Measurements from ENCODE around the gene NT5C1A. TPM values are rescaled to one million over a fixed set of nuclear protein-coding genes. Genes with fewer than 3 reads are reported as not detected.

NT5C1A gene
- total RNA-seq, 1 experiment from 2014 or later = not detected

DNA sequence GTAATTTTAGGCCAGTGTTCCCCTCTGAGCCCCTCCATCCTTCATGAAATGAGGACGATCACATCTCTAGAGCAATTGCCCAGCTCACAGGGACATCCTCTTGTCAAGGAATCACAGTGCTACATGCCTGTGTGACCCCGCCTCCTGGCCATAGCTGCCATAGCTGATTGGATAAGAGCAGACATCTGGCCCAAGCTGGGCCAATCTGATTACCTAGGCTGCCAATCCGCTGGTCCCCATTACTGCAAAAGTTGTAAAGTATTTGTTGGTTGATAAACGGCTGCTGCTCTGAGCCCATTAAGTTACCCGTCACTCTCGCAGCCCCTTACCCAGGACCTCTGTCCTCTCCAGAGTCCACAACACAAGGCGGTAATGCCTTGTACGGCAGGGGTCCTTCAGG, 8.3 kb downstream of the NT5C1A start:
- H3K9me3 ChIP-seq (ENCODE audit: low read length) = no peaks in the 10 kb centered on the region
- no peaks in the 10 kb centered on the region for H3K9me2 ChIP-seq (replicated peaks; ENCODE audit: low read length)
- no peak overlapping the region for H2AFZ ChIP-seq (ENCODE audit: low read length)
- no peaks in the 10 kb centered on the region for H3K4me1 ChIP-seq (ENCODE audit: insufficient read depth, low read length)
- H3K4me2 ChIP-seq (ENCODE audit: low read length) = no peak overlapping the region
- intact Hi-C loops (cut with micrococcal nuclease) = no loop called here
- no peak for ATAC-seq
- H3K4me3 ChIP-seq (ENCODE audit: low read length) = no peak overlapping the region
- BruUV-seq (replicated peaks) = no TSS peak
- no peaks in the 10 kb centered on the region for H4K20me1 ChIP-seq (ENCODE audit: low read length)
- H3K27me3 ChIP-seq (ENCODE audit: low read length) = peaks cover 8% of the 10 kb centered on the region; the same call in 1 of the 2 replicates
- POLR2A ChIA-PET (ENCODE audit: unreplicated experiment) = no interaction called here
- H3K79me2 ChIP-seq (ENCODE audit: low read length) = no peaks in the 10 kb centered on the region
- no peaks in the 10 kb centered on the region for H3K36me3 ChIP-seq (ENCODE audit: low read depth, low read length)
- no peak for TF ChIP-seq EZH2 (IDR thresholded peaks at IDR 0.05; ENCODE audit: low read length, unreplicated experiment)
- TF ChIP-seq, protein P1, sequence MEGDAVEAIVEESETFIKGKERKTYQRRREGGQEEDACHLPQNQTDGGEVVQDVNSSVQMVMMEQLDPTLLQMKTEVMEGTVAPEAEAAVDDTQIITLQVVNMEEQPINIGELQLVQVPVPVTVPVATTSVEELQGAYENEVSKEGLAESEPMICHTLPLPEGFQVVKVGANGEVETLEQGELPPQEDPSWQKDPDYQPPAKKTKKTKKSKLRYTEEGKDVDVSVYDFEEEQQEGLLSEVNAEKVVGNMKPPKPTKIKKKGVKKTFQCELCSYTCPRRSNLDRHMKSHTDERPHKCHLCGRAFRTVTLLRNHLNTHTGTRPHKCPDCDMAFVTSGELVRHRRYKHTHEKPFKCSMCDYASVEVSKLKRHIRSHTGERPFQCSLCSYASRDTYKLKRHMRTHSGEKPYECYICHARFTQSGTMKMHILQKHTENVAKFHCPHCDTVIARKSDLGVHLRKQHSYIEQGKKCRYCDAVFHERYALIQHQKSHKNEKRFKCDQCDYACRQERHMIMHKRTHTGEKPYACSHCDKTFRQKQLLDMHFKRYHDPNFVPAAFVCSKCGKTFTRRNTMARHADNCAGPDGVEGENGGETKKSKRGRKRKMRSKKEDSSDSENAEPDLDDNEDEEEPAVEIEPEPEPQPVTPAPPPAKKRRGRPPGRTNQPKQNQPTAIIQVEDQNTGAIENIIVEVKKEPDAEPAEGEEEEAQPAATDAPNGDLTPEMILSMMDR (conservative IDR thresholded peaks at IDR 0.05; ENCODE audit: low read depth, low read length) = no peak
- TF ChIP-seq EZH2phosphoT487 (IDR thresholded peaks at IDR 0.05; ENCODE audit: borderline replicate concordance, low read length) = no peak
- no peak for DNase-seq
- H3F3A ChIP-seq (ENCODE audit: low read length, unreplicated experiment) = no peaks in the 10 kb centered on the region
- H3K27ac ChIP-seq (ENCODE audit: low read length) = no peak overlapping the region
- H3K9ac ChIP-seq (ENCODE audit: low read length) = no peak overlapping the region
- CTCF ChIA-PET = no interaction called here

DNA sequence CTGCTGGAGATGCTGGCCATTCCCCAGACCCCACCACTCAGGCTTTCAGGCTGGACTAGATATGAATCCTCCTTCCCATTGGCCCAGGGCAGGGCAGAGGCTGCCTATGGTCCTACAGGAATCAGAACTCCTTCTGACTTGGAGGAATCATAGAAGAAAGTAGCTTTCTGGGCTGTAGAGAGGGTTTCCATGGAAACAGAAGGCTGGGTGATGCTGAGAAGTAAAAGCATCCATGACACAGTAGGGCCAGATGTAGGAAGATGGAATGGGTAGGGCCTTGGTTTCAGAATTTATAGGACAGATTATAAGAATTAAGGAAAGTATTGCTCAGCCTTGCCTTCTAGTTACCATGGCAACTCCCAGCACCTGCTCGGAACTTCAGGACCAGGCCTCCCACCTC, 9.0 kb downstream of the NT5C1A start:
- H4K20me1 ChIP-seq (ENCODE audit: low read length) = no peaks in the 10 kb centered on the region
- no peaks in the 10 kb centered on the region for H3K79me2 ChIP-seq (ENCODE audit: low read length)
- CTCF ChIA-PET = no interaction called here
- peaks cover 8% of the 10 kb centered on the region; the same call in 1 of the 2 replicates for H3K27me3 ChIP-seq (ENCODE audit: low read length)
- no peaks in the 10 kb centered on the region for H3K36me3 ChIP-seq (ENCODE audit: low read depth, low read length)
- H3K9me2 ChIP-seq (replicated peaks; ENCODE audit: low read length) = no peaks in the 10 kb centered on the region
- no peak overlapping the region for H3K9ac ChIP-seq (ENCODE audit: low read length)
- H3F3A ChIP-seq (ENCODE audit: low read length, unreplicated experiment) = no peaks in the 10 kb centered on the region
- H3K4me2 ChIP-seq (ENCODE audit: low read length) = no peak overlapping the region
- H3K27ac ChIP-seq (ENCODE audit: low read length) = no peak overlapping the region
- POLR2A ChIA-PET (ENCODE audit: unreplicated experiment) = no interaction called here
- no peak for ATAC-seq
- intact Hi-C loops (cut with micrococcal nuclease) = no loop called here
- BruUV-seq (replicated peaks) = no TSS peak
- no peak overlapping the region for H3K4me3 ChIP-seq (ENCODE audit: low read length)
- H3K4me1 ChIP-seq (ENCODE audit: insufficient read depth, low read length) = no peaks in the 10 kb centered on the region
- no peak overlapping the region for H2AFZ ChIP-seq (ENCODE audit: low read length)
- H3K9me3 ChIP-seq (ENCODE audit: low read length) = no peaks in the 10 kb centered on the region
- no peak for TF ChIP-seq EZH2phosphoT487 (IDR thresholded peaks at IDR 0.05; ENCODE audit: borderline replicate concordance, low read length)
- TF ChIP-seq EZH2 (IDR thresholded peaks at IDR 0.05; ENCODE audit: low read length, unreplicated experiment) = no peak
- TF ChIP-seq, protein P1 (conservative IDR thresholded peaks at IDR 0.05; ENCODE audit: low read depth, low read length) = no peak
- DNase-seq = no peak

DNA sequence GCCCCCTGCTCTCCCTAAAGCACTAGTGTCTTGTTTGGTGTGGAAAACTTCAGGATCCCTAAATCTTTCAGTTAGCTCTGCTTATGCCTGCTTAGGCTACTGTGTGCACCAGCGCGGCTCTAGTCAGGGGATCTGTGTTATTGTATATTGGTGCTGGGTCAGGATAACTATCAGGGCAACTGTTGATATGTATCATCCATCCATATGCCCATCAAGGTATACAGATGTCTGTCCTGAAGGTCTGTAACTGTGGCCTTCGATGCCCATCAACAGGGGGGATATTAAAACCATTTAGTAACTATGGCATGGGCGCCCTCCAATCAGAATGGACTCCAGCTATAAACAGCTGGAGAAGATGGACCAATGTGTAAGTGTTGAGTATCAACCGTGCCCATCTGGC, 12.4 kb downstream of the NT5C1A start:
- Histone ChIP-seq H3K9me2 (replicated peaks; ENCODE audit: low read length) (no peaks in the 10 kb centered on the region), H2AFZ (ENCODE audit: low read length) (no peak overlapping the region), H3K4me3 (ENCODE audit: low read length) (no peak overlapping the region), H3K27me3 (ENCODE audit: low read length) (peaks cover 8% of the 10 kb centered on the region; the same call in 1 of the 2 replicates), H3K4me1 (ENCODE audit: insufficient read depth, low read length) (no peaks in the 10 kb centered on the region), H3K36me3 (ENCODE audit: low read depth, low read length) (no peaks in the 10 kb centered on the region), H3F3A (ENCODE audit: low read length, unreplicated experiment) (no peaks in the 10 kb centered on the region), H3K9me3 (ENCODE audit: low read length) (no peaks in the 10 kb centered on the region), H3K4me2 (ENCODE audit: low read length) (no peak overlapping the region), H3K9ac (ENCODE audit: low read length) (no peak overlapping the region), H3K79me2 (ENCODE audit: low read length) (no peaks in the 10 kb centered on the region), H3K27ac (ENCODE audit: low read length) (no peak overlapping the region), H4K20me1 (ENCODE audit: low read length) (no peaks in the 10 kb centered on the region)
- TF ChIP-seq, protein P1 (conservative IDR thresholded peaks at IDR 0.05; ENCODE audit: low read depth, low read length) = no peak
- no peak for TF ChIP-seq EZH2phosphoT487 (IDR thresholded peaks at IDR 0.05; ENCODE audit: borderline replicate concordance, low read length)
- TF ChIP-seq EZH2 (IDR thresholded peaks at IDR 0.05; ENCODE audit: low read length, unreplicated experiment) = no peak
- ChIA-PET CTCF (interaction anchor here (0.6 to 2.2 kb wide), 2 partner anchors 53 to 321 kb away, joined by 3 to 18 read pairs; no protein-coding TSS in a partner anchor), POLR2A (ENCODE audit: unreplicated experiment) (no interaction called here)
- no peak for DNase-seq
- intact Hi-C loops (cut with micrococcal nuclease) = loop anchor here (5.0 kb wide), 1 partner anchor 63 kb away; no protein-coding TSS in a partner anchor
- BruUV-seq (replicated peaks) = no TSS peak
- no peak for ATAC-seq
